Vagina (tissue), 2 donors: ENCODE results near the gene F10.

Experiments used
- POLR2A ChIP-seq, 2 donors: fragments of 450-650 bp; IDR thresholded peaks; one replicate each; pipeline ENCODE4 v1.6.1; 2017; ENCODE audit warnings: antibody characterized with exemption in 2 of 2, mild to moderate bottlenecking in 2 of 2, moderate library complexity in 2 of 2
- POLR2AphosphoS5 ChIP-seq, 2 donors: sonication (generic); formaldehyde crosslinking; IDR thresholded peaks; one replicate each; pipeline ENCODE4 v1.9.0; 2017; ENCODE audit warnings: antibody characterized with exemption in 2 of 2, mild to moderate bottlenecking in 2 of 2, low read depth in 1 of 2; ENCODE audit not compliant: insufficient read depth in 1 of 2

- TF ChIP-seq POLR2A (IDR thresholded peaks at IDR 0.05) (no peak), POLR2AphosphoS5 (IDR thresholded peaks at IDR 0.05; ENCODE audit: insufficient read depth in 1 of 2, low read depth in 1 of 2) (no peak)
Observed at GRCh38 chr13:113088691-113089020, 33.9 kb upstream of the F10 start.
